GM18499 (cell line): ENCODE measurements around the gene TEX51.

Experiments
- ATAC-seq: cut with Tn5 transposase; IDR thresholded peaks from one replicate; pipeline ENCODE4 v1.9.1; 2021; ENCODE audit warnings: moderate number of reproducible peaks; ENCODE audit not compliant: insufficient read depth, unreplicated experiment

Gene TEX51

DNA sequence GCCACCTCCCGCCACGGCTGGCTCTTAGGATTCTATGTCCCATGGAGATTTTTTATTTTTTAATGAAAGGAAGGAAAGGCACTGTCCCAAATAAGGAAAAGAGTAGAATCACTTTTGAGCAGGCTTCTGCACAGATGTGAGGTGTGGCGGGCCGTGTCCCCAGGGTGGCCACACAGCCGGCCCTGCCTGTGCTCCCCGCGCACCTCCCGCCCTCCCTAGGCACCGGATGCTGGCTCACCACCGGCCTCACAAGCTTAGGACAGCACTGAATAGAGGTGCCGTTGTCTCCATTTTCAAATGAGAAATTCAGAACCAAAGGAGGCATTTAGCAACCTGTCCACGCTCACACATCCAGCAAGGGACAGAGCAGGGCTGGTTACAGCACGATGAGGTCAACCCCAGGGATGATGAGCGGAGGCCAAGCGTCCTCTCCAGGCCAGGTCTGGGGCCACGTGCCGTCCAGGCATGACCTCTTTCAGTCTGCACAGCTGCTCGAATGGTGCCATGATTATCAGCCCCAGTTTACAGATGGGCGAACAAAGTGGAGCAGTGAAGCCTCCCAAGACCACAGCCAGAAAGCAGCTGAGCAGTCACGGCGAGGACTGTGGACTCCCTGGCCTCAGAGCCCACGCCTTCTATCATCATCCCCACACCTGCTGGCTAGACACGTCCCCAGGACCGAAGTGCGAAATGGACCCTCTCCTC, 20.7 kb upstream of the TEX51 start:
- no peak for ATAC-seq

GRCh38 chr2:126878601-126879000, 20.1 kb upstream of the TEX51 start:
- ATAC-seq = no peak

DNA sequence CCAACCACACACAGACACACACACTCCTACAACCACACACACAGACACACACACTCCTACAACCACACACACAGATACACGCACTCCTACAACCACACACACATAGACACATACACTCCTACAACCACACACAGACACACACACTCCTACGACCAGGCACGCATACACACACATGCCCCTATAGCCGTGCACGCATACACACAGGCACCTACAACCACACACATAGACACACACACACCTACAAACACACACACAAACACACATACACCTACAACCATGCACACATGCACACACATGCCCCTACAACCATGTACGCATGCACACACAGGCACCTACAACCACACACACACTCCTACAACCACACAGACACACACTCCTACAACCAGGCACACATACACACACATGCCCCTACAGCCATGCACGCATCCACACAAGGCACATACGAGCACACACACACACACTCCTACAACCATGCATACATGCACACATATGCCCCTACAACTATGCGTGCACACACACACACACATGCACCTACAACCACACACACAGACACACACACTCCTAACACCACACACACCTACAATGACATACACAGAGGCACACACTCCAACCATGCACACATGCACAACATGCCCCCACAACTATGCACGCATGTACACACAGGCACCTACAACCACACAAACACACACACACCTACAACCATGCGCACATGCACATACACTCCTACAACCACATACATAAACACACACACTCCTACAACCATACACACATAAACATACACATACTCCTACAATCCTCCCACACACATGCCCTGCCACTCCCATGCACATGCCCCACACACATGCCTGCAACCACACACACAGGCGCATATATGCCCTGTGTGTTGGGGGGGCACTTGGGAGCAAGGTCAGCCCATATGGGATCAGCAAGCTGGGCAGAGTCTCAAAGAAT, 19.1 kb upstream of the TEX51 start:
- no peak for ATAC-seq

GRCh38 chr2:126880324-126880723, 18.4 kb upstream of the TEX51 start:
- no peak for ATAC-seq

DNA sequence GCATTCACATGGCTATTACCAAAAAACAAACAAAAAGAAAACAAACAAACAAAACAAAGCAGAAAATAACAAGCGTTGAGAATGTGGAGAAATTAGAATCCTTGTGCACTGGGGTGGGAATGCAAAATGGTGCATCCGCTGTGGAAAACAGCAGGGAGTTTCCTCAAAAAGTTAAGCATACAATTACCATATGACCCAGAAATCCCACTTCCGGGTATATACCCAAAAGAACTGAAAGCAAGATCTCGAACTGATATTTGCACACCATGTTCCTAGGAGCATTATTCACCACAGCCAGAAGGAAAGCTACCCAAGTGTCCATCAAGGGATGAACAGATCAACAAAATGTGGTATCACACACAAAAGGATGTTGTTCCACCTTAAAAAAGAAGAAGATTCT, 17.9 kb upstream of the TEX51 start:
- ATAC-seq = no peak

DNA sequence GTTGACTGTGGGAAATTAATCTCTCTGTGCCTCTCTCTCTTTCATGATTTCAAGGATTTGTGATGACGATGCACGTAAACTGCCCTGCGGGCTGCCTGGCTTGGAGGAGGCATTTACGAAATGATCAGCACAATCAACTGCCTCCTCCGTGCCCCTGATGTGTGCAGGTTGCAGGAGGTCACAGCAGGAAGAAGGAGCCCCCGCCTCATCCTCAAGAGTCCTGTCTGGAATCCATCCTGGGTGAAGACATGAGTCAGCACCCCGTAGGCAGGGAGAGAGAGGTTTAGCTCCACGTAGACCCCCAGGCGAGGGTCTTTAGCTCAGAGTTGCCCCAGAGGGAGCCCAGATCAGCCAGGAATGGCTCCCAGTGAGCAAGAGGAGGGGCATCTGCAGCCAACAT, 17.1 kb upstream of the TEX51 start:
- no peak for ATAC-seq

- ATAC-seq = no peak
Observed at GRCh38 chr2:126882181-126882580, 16.5 kb upstream of the TEX51 start.

- ATAC-seq = no peak
Observed at GRCh38 chr2:126882736-126883665, 15.7 kb upstream of the TEX51 start.

- no peak for ATAC-seq
Observed at GRCh38 chr2:126883666-126884040, 15.0 kb upstream of the TEX51 start.

DNA sequence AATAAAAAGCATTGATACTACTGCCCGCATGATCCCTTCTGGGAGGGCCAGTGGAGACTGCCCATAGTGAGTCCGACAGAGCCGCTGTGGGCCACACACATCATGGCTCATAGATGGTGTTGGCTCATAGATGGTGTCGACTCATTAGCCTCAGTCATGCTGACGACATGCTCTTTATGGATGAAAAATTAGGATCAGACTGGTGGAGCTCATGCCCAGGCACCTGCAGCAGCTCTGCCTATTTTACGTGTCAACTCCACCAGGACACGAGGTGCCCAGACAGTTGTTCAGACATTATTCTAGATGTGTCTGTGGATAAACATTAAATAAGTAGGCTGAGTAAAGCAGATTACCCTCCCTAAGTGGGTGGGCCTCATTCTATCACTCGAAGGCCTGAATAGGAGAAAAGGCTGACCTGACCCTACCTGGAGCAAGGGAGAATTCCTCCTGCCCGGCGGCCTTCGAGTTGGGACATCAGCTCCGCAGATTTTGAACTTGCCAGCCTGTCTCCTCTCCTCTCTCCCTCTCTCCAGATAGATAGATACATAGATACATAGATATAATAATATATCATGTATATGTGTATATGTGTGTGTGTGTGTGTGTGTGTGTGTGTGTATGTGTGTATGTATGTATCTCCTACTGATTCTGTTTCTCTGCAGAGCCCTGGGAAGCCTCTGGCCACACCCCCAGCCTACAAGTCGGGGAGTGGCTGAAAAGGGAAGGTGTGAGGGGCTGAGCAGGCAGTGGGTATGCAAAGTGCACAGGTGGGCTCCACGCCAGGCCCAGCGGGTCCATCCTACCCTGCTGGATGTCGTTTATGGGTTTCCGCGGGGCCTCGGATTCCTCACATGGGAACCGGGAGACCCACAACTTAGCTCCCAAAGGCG, 13.6 kb upstream of the TEX51 start:
- ATAC-seq = no peak

DNA sequence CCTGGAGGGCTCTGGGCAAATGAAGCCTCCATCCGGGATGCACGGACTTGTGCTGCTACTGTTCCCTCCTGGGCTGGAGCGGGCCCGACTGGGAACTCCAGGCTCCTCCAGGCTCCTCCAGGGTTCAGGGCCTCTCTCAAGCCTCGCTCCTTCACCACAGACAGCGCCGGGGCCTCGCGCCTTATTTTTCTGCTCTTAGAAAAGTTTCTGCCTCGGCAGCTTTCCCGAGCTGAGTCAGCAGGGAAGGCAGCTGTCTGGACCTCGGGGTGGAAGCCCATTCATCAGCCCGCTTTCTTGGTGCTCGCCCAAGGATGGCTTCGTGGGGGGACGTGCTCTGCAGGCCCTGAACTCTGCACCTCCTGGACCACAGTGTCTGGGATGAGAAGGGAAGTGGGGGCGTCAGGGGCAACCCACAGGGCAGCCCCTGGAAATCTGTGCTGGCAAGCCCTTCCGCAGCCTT, 12.9 kb upstream of the TEX51 start:
- ATAC-seq = no peak

DNA sequence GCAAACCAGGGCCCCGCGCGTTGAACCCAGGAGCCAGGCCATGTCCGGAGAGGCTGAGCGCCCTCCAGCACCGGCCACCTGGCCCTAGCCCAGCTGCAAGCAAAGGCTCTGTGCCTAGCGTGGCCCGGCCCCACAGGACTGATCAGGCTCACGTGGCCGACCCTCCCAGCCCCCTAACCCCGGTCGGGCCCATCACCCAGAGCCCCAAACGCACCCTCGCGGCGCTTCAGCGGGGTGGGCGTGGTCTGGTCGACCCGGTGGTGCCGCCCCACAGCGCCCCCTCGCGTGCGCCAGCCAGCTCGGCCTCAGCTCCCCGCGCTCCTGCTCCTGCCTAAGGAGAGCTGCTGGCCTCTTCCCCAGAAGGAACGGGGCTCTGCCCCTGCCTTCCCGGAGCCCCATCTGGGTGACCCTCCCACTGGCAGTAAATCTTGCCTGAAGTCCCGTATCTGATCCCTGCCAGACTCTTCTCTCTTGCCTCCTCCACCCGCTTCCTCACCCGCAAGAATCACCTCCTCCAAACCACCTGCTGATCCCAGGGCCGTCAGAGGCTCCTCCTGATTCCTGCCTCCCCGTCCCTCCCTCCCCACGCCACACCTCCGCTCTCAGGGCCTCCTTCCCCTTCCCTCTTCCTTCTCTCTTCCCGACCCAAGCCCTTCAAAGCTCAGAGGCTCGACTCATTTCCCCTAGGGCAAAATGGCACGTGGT, 12.3 kb upstream of the TEX51 start:
- ATAC-seq = no peak

DNA sequence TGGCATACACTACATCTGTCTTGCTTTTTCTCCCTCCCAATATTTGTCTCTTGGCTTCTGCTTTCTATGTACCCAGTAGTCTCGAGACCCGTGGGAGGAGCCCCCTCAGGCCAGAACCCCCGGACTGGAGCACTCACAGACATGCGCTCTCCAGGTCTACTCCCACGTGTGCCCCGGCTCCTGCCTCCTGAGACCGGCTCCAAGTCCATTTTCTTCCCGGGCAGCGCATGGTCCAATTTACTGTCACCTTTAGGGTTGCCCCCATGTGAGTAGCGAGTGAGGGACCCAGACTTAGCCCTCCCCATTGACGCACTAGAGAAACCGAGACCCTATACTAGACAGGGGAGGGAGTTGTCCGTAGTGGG, 11.8 kb upstream of the TEX51 start:
- no peak for ATAC-seq

DNA sequence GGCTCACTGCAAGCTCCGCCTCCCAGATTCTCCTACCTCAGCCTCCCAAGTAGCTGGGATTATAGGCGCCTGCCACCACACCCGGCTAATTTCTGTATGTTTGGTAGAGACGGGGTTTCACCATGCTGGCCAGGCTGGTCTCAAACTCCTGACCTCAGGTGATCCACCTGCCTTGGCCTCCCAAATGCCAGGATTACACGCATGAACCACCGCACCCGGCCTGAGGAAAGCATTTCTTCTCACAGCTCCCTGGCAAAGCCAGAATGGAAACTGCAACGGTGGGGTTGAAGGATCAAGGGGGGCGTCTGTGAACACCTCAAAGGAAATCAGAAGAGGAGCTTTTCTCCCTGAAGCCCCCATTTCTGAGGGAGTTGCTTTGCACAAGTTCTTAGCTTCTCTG, 11.2 kb upstream of the TEX51 start:
- ATAC-seq = no peak

DNA sequence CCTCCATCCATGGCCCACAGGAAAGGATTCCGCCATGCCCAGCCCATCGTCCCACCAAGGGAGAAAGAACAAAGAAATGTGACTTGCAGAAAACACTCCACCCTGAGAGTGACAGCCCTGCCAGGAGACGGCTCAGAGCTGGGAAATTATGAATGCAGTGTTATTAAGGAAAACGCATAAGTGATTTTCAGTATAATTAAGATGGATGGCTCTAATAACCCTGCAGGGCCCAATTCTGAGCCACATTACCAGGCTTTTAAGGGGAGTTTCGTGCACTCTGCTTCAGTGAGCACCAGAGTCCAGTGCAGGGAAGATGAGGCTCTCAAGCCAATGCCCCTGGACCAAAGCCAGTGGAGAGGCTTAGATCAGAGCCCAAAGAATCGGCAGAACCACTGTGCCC, 10.6 kb upstream of the TEX51 start:
- ATAC-seq = no peak

DNA sequence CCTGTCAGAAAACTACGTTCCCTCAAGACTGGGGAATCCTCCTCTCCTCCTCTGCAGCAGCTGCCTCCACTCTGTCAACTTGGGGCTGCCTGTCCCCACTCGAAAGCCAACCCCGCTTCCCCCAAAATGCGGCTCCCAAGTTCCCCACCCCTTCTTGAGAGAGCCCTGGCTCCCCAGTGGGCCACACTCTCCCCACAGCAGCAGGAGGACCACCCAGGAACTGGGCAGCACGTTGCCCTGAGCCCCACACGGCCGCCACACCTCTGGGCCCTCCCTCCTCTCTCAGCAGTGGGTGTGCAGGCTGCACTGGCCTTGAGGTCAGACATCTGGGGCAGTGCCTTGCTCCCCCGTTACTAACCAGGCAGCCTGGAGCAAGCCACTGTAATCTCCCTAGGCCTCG, 9.6 kb upstream of the TEX51 start:
- no peak for ATAC-seq

DNA sequence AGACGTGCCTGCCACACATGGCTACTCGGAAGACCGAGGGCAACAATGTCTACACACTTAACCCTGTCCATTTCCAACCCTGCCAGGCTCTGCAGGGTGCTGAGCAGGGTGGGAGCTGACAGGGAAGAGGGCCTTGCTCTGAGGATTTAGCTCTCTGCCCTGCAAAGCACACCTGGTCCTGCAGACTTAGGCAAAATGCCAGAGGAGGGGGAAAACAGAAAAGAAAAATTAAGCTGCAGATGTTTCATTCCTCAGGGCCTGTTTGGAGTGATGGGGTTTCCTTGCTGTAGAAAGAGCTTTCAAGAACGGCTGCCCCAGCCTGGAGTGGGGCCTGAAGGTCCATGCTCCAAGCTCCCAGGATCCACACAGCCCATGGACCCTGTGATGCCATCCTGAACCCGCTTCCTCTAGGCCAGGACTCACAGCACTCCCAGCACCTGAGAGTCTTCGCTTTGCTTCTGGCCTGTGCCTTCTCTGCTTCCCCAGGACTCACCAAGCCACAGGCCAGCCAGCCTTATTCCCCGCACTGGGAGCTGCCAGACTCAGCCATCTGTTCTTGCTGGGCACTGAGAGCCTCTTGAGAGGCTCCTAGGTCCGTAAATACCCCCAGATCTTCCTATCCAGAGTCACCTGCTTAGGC, 9.1 kb upstream of the TEX51 start:
- ATAC-seq = no peak

- no peak for ATAC-seq
Observed at GRCh38 chr2:126890136-126890510, 8.6 kb upstream of the TEX51 start.
